ENCODE results near the gene SSBP2.

The SSBP2 gene

GRCh38 chr5:81751009-81751835 lies at the start of gene SSBP2:
Gene SSBP2 (minus strand): TSS chr5:81751097. CDS start chr5:81751042, 55 bp downstream.
- peak; percentile 100 for DNase-seq (ENCODE audit: low spot score)

DNA sequence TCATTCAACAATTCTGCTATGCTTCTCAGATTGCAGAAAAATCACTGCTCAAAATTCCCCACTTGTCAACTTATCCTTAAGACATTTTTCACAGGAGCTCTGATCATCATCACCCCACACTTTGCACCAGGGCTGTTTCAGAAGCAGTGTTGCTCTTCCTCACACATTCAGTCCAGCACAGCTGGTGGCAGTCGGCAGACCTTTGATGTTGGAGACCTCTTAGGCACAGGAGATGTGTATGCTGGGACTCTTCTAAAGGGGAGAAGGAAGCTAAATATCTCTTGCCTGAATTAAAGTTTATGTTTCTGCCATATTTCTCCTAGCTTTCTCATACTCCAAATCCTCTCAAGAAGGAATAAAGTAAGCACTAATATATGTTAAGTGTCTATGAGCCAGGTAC lies 44.8 kb upstream of the SSBP2 start:
- DNase-seq (ENCODE audit: low spot score): no peak
- Histone ChIP-seq H3K4me3 (no peak overlapping the region), H3K27ac (no peak overlapping the region)
- TF ChIP-seq, protein P1, sequence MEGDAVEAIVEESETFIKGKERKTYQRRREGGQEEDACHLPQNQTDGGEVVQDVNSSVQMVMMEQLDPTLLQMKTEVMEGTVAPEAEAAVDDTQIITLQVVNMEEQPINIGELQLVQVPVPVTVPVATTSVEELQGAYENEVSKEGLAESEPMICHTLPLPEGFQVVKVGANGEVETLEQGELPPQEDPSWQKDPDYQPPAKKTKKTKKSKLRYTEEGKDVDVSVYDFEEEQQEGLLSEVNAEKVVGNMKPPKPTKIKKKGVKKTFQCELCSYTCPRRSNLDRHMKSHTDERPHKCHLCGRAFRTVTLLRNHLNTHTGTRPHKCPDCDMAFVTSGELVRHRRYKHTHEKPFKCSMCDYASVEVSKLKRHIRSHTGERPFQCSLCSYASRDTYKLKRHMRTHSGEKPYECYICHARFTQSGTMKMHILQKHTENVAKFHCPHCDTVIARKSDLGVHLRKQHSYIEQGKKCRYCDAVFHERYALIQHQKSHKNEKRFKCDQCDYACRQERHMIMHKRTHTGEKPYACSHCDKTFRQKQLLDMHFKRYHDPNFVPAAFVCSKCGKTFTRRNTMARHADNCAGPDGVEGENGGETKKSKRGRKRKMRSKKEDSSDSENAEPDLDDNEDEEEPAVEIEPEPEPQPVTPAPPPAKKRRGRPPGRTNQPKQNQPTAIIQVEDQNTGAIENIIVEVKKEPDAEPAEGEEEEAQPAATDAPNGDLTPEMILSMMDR (IDR thresholded peaks at IDR 0.05): no peak

More at GRCh38 chr5:81751009-81751835, at the start of gene SSBP2:
- peak within 1 kb of the TSS; percentile 96 to 99 for H3K27ac ChIP-seq
- H3K4me3 ChIP-seq: peak within 1 kb of the TSS; percentile 99
- TF ChIP-seq, protein P1 (IDR thresholded peaks at IDR 0.05): no peak

- no peak overlapping the region for H3K4me3 ChIP-seq
- DNase-seq (ENCODE audit: low spot score): no peak
- H3K27ac ChIP-seq: no peak overlapping the region
- TF ChIP-seq, protein P1 (IDR thresholded peaks at IDR 0.05): no peak
These were observed 43.3 kb upstream of the SSBP2 start for GRCh38 chr5:81794226-81794625.

DNA sequence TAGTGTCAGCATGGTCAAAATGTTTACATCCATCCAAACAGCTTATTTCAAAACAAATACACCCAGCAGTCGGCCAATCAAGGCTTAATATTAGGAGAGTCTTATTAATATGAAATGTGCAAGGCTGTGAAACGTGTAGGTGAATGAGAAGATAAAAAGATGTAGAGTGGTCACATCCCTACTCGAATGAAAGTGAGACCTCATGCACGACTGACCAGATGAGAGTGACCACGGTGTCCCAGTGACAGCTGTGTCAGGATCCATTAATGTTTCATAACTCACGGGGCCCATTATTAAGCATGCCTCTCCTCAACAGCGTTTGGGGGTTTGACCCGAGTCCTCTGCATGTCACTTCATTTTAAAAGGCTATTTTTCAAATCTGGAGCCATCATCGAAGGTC lies 39.4 kb upstream of the SSBP2 start:
- no peak for DNase-seq (ENCODE audit: low spot score)
- no peak overlapping the region for H3K4me3 ChIP-seq
- no peak overlapping the region for H3K27ac ChIP-seq
- TF ChIP-seq, protein P1 (IDR thresholded peaks at IDR 0.05): no peak

DNA sequence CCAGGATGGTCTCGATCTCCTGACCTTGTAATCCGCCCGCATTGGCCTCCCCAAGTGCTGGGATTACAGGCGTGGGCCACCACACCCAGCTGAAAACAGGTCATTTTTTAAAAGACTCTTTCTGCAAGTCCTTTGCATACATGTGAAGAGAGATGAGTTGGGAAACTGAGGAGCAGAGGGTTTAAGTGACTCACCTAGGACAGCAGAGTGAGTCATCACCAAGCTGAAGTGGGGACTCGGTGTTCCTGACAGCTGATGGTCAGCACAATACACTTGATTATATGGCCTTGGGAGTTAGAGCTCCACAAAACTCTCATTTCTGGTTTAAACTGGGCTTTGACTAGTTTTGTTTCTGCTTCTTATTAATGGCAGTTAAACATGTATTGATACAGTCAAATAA lies 38.1 kb upstream of the SSBP2 start:
- no peak overlapping the region for H3K4me3 ChIP-seq
- DNase-seq (ENCODE audit: low spot score): no peak
- no peak overlapping the region for H3K27ac ChIP-seq
- TF ChIP-seq, protein P1 (IDR thresholded peaks at IDR 0.05): no peak

DNA sequence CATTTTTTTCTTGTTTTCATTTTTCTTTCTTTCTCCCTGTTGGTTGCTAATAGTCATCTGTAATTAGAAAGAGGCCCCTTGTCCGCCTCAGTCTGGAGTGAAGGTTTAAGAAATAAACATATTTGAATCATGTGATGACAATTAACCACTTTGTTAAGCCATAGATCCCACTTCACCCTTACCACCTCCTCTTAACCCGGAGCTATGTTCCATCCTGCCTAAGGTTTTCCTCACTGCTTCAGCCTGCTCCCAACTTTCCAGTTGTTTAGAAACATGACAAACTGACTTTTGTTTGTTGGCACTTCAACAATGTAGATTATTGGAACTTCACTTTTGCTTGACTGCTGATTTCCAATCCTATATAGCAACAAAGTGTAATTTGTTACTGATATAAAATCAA lies 37.4 kb upstream of the SSBP2 start:
- Histone ChIP-seq H3K27ac (no peak overlapping the region), H3K4me3 (no peak overlapping the region)
- TF ChIP-seq, protein P1 (IDR thresholded peaks at IDR 0.05): no peak
- no peak for DNase-seq (ENCODE audit: low spot score)

Measured in coronary artery (tissue), 2 donors.